Smooth muscle cell (in vitro differentiated cells): ENCODE measurements around the gene ATP2B3. TPM values are rescaled to one million over a fixed set of nuclear protein-coding genes. Genes with fewer than 3 reads are reported as not detected.

Experiments
- DNase-seq: peaks from one replicate; lab custom pipeline; 2025; ENCODE audit not compliant: unreplicated experiment; lab: John Stamatoyannopoulos, UW
- H2AFZ ChIP-seq: fragments of 200-600 bp; sonication (generic); 2 replicates; pipeline ENCODE4 v1.6.0; 2016; ENCODE audit warnings: antibody characterized with exemption, low read depth, mild to moderate bottlenecking
- H3F3A ChIP-seq: fragments of 200-600 bp; sonication (generic); 2 replicates; pipeline ENCODE4 v1.6.0; 2017; ENCODE audit warnings: antibody characterized with exemption, low read depth
- H3K27ac ChIP-seq: fragments of 200-600 bp; sonication (generic); 2 replicates; pipeline ENCODE4 v1.5.1; 2016; ENCODE audit warnings: low read depth, mild to moderate bottlenecking
- H3K27me3 ChIP-seq: fragments of 200-600 bp; sonication (generic); 2 replicates; pipeline ENCODE4 v1.6.1; 2016; ENCODE audit warnings: low read depth, mild to moderate bottlenecking
- H3K36me3 ChIP-seq: fragments of 200-600 bp; sonication (generic); 2 replicates; pipeline ENCODE4 v1.5.1; 2016; ENCODE audit warnings: low read depth
- H3K4me1 ChIP-seq: fragments of 200-600 bp; sonication (generic); 2 replicates; pipeline ENCODE4 v1.5.1; 2016; ENCODE audit warnings: low read depth
- H3K4me2 ChIP-seq: fragments of 200-600 bp; sonication (generic); 2 replicates; pipeline ENCODE4 v1.6.0; 2016; ENCODE audit warnings: mild to moderate bottlenecking
- H3K4me3 ChIP-seq: fragments of 200-600 bp; sonication (generic); 2 replicates; pipeline ENCODE4 v1.5.1; 2016; ENCODE audit warnings: mild to moderate bottlenecking
- H3K79me2 ChIP-seq: fragments of 200-600 bp; sonication (generic); 2 replicates; pipeline ENCODE4 v1.6.0; 2016; ENCODE audit warnings: low read depth, mild to moderate bottlenecking
- H3K9ac ChIP-seq: fragments of 200-600 bp; sonication (generic); 2 replicates; pipeline ENCODE4 v1.6.0; 2016; ENCODE audit warnings: low read depth
- H3K9me3 ChIP-seq: fragments of 200-600 bp; sonication (generic); replicated peaks from 2 replicates; pipeline ENCODE4 v1.5.1; 2016; ENCODE audit warnings: low read depth
- H4K20me1 ChIP-seq: fragments of 200-600 bp; sonication (generic); 2 replicates; pipeline ENCODE4 v1.6.0; 2016; ENCODE audit warnings: low read depth
- CTCF ChIP-seq: fragments of 200-600 bp; sonication (generic); IDR thresholded peaks from 2 replicates; pipeline ENCODE4 v1.5.1; 2017; ENCODE audit warnings: borderline replicate concordance, mild to moderate bottlenecking, antibody characterized with exemption; ENCODE audit not compliant: insufficient read depth, poor library complexity, severe bottlenecking
- WGBS: methylation state at CpG from one replicate; pipeline ENCODE4 v1.1.7; 2016; ENCODE audit warnings: low lambda C conversion rate; 5-methylcytosine and 5-hydroxymethylcytosine counted together
- polyA plus RNA-seq: library from polyadenylated mRNA; unstranded; fragments of >200 nt; fragmentation: Nextera tagmentation; extraction: Ambion mirVana; gene quantifications from 2 replicates; pipeline ENCODE4 v1.2.1, GENCODE V29; 2016
- total RNA-seq: library from RNA; depleted of rRNA; stranded (reverse); fragments of >200 nt; gene quantifications from 2 replicates; pipeline ENCODE4 v1.2.3, GENCODE V29; 2014

Gene ATP2B3
- total and polyA plus RNA-seq, 2 experiments from 2014 or later, result 0.05 to 0.22 TPM

- TF ChIP-seq CTCF, result no peak
- H3K36me3 ChIP-seq, result no peaks in the 10 kb centered on the region
- H3K9ac ChIP-seq, result no peak overlapping the region
- H3F3A ChIP-seq, result no peaks in the 10 kb centered on the region
- 84% methylated on average over 14 of the region's 14 CpGs for WGBS
- no peak overlapping the region for H3K4me2 ChIP-seq
- H3K79me2 ChIP-seq, result no peaks in the 10 kb centered on the region
- no peak overlapping the region for H2AFZ ChIP-seq
- no peak overlapping the region for H3K4me3 ChIP-seq
- peaks cover 3% of the 10 kb centered on the region for H3K27me3 ChIP-seq
- H3K27ac ChIP-seq, result no peak overlapping the region
- H3K4me1 ChIP-seq, result no peaks in the 10 kb centered on the region
- DNase-seq, result no peak
- H4K20me1 ChIP-seq, result no peaks in the 10 kb centered on the region
- H3K9me3 ChIP-seq, result no peaks in the 10 kb centered on the region
These were observed 94.1 kb downstream of the ATP2B3 start for GRCh38 chrX:153611298-153612095.

- H3K27me3 ChIP-seq, result peaks cover 4% of the 10 kb centered on the region
- no peaks in the 10 kb centered on the region for H4K20me1 ChIP-seq
- H3K36me3 ChIP-seq, result no peaks in the 10 kb centered on the region
- WGBS, result 90% methylated on average over 10 of the region's 10 CpGs
- no peak overlapping the region for H3K4me3 ChIP-seq
- no peaks in the 10 kb centered on the region for H3K79me2 ChIP-seq
- H2AFZ ChIP-seq, result no peak overlapping the region
- no peak overlapping the region for H3K4me2 ChIP-seq
- TF ChIP-seq CTCF, result no peak
- no peak for DNase-seq
- H3K9ac ChIP-seq, result no peak overlapping the region
- no peak overlapping the region for H3K27ac ChIP-seq
- no peaks in the 10 kb centered on the region for H3F3A ChIP-seq
- H3K9me3 ChIP-seq, result no peaks in the 10 kb centered on the region
- H3K4me1 ChIP-seq, result no peaks in the 10 kb centered on the region
These were observed 95.0 kb downstream of the ATP2B3 start for GRCh38 chrX:153612413-153612812.

- no peaks in the 10 kb centered on the region for H4K20me1 ChIP-seq
- WGBS, result 74% methylated on average over 6 of the region's 6 CpGs
These were observed 97.4 kb downstream of the ATP2B3 start for GRCh38 chrX:153614818-153615217.

More at GRCh38 chrX:153614818-153615217, 97.4 kb downstream of the ATP2B3 start:
- peaks cover 14% of the 10 kb centered on the region for H3K27me3 ChIP-seq
- no peaks in the 10 kb centered on the region for H3K79me2 ChIP-seq
- no peak overlapping the region for H3K27ac ChIP-seq
- TF ChIP-seq CTCF, result no peak
- no peaks in the 10 kb centered on the region for H3F3A ChIP-seq
- H3K4me3 ChIP-seq, result no peak overlapping the region
- no peak for DNase-seq
- H2AFZ ChIP-seq, result no peak overlapping the region
- no peaks in the 10 kb centered on the region for H3K9me3 ChIP-seq
- no peak overlapping the region for H3K9ac ChIP-seq
- H3K36me3 ChIP-seq, result no peaks in the 10 kb centered on the region
- H3K4me1 ChIP-seq, result no peaks in the 10 kb centered on the region
- H3K4me2 ChIP-seq, result no peak overlapping the region
